MG63 (cell line): ENCODE results near the gene SLC22A4. TPM values are rescaled to one million over a fixed set of nuclear protein-coding genes. Genes with fewer than 3 reads are reported as not detected.

ENCODE experiments used
- DNase-seq: peaks from one replicate; pipeline ENCODE4 v3.0.0-alpha.2; 2020
- H3K27me3 ChIP-seq: fragments of 250-450 bp; sonication (Bioruptor Pico); 2 replicates; pipeline ENCODE4 v1.5.1; 2020; ENCODE audit warnings: mild to moderate bottlenecking, moderate library complexity
- H3K36me3 ChIP-seq: fragments of 250-450 bp; sonication (Bioruptor Pico); 2 replicates; pipeline ENCODE4 v1.5.1; 2020; ENCODE audit warnings: mild to moderate bottlenecking, moderate library complexity
- H3K4me3 ChIP-seq: fragments of 250-450 bp; sonication (Bioruptor Pico); 2 replicates; pipeline ENCODE4 v1.5.1; 2020; ENCODE audit warnings: mild to moderate bottlenecking, moderate library complexity
- H3K9me3 ChIP-seq: fragments of 250-450 bp; sonication (Bioruptor Pico); 2 replicates; pipeline ENCODE4 v1.5.1; 2020; ENCODE audit warnings: mild to moderate bottlenecking, moderate library complexity
- total RNA-seq: library from RNA; depleted of rRNA; stranded (reverse); fragments of >200 nt; shearing (Covaris generic); gene quantifications from 2 replicates; pipeline ENCODE4 v1.2.3, GENCODE V29; 2014; ENCODE audit warnings: low replicate concordance

Gene SLC22A4
- total RNA-seq, 1 experiment from 2014 or later: 0.03 TPM

DNA sequence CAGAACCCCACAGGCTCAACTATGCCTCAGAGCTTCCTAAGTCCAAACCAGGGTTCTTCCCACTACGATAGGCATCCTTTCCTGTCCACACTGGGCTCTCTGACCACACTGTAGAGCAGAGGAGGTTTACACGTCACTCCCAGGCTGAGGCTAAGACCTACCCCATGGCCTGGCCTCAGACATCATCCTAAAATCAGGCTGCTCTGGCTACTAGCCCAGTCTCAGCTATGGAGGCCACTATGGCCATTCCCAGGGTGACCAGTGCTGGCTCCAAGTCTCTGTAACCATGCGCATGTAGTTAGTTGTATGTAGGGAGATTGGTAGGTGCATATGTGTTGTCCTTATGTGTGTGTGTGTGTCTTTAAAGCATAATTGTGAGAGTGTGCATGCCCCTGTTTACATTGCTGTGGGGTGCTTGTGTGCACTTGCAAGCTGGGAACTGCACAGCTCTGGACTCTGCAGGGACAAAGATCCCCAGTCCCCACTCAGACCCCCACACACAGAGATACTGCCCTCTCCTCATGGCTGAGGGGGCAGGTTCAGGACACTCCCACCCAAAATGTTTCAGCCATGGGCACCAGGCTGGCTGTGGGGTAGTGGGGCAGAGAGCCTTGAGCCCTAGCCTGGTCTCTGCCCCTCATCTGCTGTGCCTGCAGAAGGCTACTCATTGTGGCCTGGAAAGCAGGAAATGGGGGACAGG lies 24.4 kb upstream of the SLC22A4 start:
- H3K36me3 ChIP-seq: peaks cover 73% of the 10 kb centered on the region
- no peak for DNase-seq

DNA sequence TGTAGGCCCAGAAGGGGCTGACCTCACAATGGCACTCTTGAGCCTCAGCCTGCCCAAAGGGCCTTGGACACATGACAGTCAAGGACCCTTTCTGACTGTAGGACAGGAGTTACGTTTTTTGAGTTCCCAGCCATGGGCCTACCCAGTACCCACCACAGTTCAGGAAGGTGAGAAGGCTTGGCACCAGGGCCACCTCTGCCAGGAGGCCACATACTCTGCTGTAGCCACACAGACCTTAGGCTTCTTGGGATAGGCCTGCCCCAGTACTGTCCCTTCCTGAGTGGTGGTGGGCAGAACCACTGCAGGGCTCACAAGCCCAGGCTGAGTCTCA lies 23.9 kb upstream of the SLC22A4 start:
- Histone ChIP-seq H3K27me3 (no peaks in the 10 kb centered on the region), H3K9me3 (no peaks in the 10 kb centered on the region), H3K4me3 (no peak overlapping the region), H3K36me3 (peaks cover 68% of the 10 kb centered on the region)
- DNase-seq: no peak

More for the DNA sequence above, 24.4 kb upstream of the SLC22A4 start:
- Histone ChIP-seq H3K9me3 (no peaks in the 10 kb centered on the region), H3K27me3 (no peaks in the 10 kb centered on the region), H3K4me3 (no peak overlapping the region)

DNA sequence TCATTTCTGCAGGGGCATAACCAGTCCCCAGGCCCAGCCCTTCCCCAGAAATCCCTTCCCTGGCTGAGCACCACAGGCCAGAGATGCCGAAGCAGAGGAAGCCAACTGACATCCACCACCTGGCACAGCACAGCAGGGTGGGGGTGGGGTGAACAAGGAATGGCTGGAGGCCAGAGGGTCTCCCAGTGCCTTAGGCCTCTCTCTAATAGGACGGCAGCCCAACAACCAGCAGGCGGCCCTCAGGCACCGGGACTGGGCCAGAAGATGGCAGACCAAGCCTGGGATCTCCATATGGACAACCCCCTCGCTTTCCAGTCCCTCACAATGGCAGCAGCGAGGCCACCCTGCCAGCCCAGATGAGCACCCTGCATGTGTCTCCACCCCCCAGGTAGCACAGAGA lies 23.5 kb upstream of the SLC22A4 start:
- Histone ChIP-seq H3K9me3 (no peaks in the 10 kb centered on the region), H3K4me3 (no peak overlapping the region), H3K36me3 (peaks cover 65% of the 10 kb centered on the region), H3K27me3 (no peaks in the 10 kb centered on the region)
- no peak for DNase-seq

- Histone ChIP-seq H3K9me3 (no peaks in the 10 kb centered on the region), H3K36me3 (peaks cover 58% of the 10 kb centered on the region), H3K4me3 (no peak overlapping the region), H3K27me3 (no peaks in the 10 kb centered on the region)
- no peak for DNase-seq
These were observed 22.6 kb upstream of the SLC22A4 start for GRCh38 chr5:132271251-132272246.

DNA sequence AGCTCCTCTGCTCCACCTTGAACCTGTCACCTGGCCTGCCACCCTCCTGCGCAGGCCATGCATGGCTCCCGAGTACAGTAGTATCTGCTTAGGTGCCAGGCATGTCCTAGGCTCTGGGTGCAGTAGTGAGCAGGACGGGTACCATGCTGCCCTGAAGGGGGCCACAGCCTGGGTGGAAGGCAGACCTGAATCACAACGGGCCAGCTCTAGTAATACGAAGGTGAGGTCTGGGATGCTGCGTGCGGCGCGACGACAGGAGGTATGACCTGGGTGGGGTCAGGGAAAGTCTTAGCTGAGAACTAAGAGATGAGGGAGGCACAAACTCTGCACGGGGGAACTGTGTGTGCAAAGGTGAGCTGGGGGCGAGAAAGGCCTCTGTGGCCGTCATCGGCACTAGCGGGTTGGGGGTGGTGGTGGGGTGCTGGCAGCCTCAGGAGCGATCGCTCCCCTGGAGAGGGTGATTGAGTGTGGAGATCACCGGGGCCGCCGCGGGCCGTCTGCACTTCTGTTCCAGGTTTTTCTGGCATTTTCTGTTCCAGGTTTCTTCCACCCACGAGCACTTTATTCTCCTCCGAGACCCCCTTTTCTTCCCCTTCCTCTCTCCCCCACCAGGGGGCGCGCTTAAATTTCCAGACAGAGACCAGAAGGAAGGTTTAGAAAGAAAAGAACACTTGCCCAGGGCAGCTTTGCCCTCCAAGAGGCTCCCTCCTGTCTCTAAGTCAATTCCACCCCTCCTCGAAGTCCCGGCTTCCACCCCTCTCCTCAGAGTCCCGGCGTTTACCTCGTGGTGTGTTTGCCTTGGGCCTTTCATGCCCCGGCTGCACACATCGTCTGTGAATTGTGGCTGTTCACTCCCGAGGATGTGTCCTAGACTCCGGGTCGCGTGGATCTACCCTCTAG lies 21.6 kb upstream of the SLC22A4 start:
- no peaks in the 10 kb centered on the region for H3K27me3 ChIP-seq
- H3K9me3 ChIP-seq: no peaks in the 10 kb centered on the region
- no peak for DNase-seq
- no peak overlapping the region for H3K4me3 ChIP-seq
- H3K36me3 ChIP-seq: peaks cover 48% of the 10 kb centered on the region

DNA sequence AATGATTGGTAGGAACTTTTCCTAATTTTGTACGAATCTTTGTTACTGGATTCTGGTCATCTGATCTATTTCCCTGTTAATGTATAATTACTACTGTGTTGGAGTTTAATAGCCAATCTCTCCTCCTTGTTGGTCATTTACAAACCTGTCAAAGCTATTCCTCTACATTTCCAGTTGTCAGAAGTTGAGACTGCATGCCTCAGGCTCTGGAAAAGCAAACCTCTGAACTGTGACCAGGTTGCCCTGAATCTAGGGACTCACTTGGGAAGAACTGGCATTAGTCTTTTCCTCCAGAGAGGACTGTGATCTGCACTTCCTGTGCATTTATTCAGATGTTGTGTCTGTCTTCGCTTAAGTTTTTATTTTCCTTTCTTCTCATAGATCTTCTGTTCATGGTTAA lies 20.6 kb upstream of the SLC22A4 start:
- peaks cover 37% of the 10 kb centered on the region for H3K36me3 ChIP-seq

DNA sequence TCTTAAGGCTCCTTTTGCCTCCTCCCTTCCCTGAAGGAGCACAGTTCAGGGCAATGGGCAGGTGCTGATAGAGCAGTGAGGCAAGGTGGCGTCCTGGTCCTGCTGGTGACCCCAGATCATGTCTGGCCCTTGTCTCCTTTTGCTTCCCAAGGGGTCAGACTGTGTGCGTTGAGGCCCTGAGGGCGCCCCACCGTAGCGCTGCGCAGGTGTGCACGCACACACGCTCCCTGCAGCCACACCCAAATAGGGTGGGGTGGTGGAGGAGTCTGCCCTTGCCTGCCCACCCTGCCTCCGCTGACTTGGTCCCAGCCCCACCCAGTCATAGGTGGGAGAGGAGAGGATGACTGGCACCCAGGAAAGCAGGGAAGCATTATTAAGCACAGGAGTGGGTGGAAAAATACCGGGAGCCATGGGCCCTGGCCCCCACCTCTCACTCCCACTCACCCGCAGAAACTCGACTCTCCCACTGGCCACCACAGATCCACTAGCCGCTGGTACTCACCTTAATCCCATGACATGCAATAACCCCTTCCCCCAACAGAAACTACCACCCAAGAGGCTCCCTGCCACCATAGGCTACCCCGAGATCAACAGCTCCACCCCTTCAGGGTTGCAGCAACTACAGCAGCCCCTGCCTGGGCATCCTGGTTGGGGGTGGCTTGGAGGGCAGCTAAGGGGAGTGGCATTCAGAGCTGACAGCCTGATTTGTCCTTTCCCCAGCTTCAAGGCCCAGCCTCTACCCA lies 20.0 kb upstream of the SLC22A4 start:
- Histone ChIP-seq H3K9me3 (no peaks in the 10 kb centered on the region), H3K4me3 (no peak overlapping the region), H3K36me3 (peaks cover 33% of the 10 kb centered on the region), H3K27me3 (no peaks in the 10 kb centered on the region)
- no peak for DNase-seq

More for the DNA sequence above, 20.6 kb upstream of the SLC22A4 start:
- Histone ChIP-seq H3K4me3 (no peak overlapping the region), H3K9me3 (no peaks in the 10 kb centered on the region), H3K27me3 (no peaks in the 10 kb centered on the region)
- DNase-seq: no peak

DNA sequence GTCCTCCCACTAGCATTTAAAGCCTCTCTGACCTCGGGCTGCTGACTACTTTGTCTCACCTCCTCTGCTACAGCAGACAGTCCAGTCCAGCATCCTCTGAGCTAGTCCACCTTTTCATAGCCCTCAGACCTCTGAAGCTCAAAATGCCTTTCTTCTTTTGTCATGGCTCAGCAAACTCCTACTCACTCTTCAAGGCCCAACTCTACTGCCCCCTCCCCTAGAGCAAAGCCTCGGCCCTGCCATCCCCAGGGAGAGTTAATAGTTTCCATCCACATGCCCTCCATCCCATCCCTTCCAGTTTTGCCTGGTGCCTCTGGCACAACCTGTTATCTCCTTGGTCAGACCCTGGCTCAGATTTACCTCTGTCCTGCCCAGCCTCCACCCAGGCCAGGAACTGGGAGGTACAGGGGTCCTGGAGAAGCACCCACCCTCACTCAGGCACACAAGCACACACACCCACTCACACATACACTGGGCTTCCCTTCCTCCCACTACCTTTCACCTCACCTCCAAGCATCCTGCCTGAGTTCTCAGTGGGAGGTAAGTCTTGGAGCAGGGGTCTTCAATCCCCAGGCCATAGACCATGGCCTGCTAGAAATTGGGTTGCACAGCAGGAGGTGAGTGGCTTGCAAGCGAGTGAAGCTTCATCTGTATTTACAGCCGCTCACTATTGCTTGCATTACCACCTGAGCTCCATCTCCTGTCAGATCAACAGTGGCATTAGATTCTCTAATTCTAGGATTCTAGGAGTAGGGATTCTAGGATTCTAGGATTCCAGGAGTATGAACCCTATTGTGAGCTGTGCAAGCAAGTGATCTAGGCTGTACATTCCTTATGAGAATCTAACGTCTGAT lies 18.6 kb upstream of the SLC22A4 start:
- Histone ChIP-seq H3K27me3 (no peaks in the 10 kb centered on the region), H3K36me3 (peaks cover 26% of the 10 kb centered on the region), H3K4me3 (no peak overlapping the region), H3K9me3 (no peaks in the 10 kb centered on the region)
- no peak for DNase-seq

- no peak for DNase-seq
- H3K9me3 ChIP-seq: no peaks in the 10 kb centered on the region
- no peaks in the 10 kb centered on the region for H3K27me3 ChIP-seq
- peaks cover 16% of the 10 kb centered on the region for H3K36me3 ChIP-seq
- no peak overlapping the region for H3K4me3 ChIP-seq
These were observed 16.9 kb upstream of the SLC22A4 start for GRCh38 chr5:132277256-132277655.

DNA sequence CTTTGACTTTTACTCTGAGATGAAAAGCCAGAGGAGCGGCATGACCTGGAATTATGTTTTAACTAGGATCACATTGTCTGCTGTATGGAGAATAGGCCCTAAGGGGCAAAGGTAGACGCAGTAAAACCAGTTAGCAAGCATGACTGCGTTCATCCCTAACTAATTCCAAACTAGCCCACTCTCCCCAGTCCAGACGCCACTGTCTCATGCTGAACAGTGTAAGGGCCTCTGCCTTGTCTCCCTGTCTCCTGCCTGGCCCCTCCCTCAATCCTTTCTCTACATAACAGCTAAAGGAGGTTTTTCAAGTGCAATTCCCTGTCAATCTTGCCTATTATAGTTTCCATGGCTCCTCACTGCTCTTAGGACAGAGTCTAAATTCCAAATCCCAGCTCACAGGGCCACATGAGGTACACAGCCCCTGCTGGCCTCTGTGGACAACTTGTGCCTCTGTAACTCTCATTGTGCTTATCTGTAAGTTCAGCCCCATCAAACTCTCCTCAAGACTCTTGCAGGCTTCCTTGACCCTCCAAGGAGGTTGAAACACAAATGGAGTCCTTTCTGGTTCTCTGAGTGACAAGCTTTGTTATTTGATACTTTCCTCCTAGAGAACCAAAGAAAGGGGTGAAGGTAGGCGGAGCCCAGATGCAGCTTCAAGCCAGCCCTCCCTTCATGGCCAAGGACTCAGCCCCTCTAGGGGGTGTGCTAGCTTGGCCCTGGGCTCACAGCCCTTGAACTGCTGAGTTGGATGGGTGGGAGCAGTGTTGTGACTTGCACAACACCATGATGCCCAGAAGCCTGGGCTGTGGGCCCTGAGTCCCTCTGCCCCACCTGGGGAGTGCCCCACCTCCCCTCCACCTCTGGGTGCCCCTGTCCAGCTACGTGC lies 16.0 kb upstream of the SLC22A4 start:
- Histone ChIP-seq H3K36me3 (peaks cover 9% of the 10 kb centered on the region), H3K9me3 (no peaks in the 10 kb centered on the region), H3K4me3 (no peak overlapping the region), H3K27me3 (no peaks in the 10 kb centered on the region)
- DNase-seq: no peak

DNA sequence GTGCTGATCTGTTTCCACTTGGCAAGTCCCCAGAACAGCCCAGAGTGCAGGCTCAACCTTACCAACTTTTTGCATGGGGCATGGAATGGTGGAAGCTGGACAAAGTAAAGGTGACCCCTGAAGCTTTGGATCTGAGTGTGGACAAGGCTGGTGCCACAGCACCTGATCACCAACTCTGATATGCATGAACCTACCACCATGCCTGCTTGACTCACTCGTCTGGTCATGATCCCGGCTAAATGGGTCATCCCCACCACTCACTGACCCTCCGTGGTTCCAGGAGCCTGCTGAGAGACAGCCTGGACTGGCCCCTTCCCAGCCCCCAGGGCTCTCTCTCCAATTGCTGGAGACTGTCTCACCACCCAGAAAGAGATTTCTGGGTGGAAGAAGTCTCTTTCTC lies 14.4 kb upstream of the SLC22A4 start:
- no peak overlapping the region for H3K4me3 ChIP-seq
- no peaks in the 10 kb centered on the region for H3K27me3 ChIP-seq
- no peaks in the 10 kb centered on the region for H3K36me3 ChIP-seq
- DNase-seq: no peak
- H3K9me3 ChIP-seq: no peaks in the 10 kb centered on the region

- Histone ChIP-seq H3K27me3 (no peaks in the 10 kb centered on the region), H3K36me3 (no peaks in the 10 kb centered on the region), H3K9me3 (no peaks in the 10 kb centered on the region), H3K4me3 (no peak overlapping the region)
- no peak for DNase-seq
These were observed 13.6 kb upstream of the SLC22A4 start for GRCh38 chr5:132280371-132281240.

DNA sequence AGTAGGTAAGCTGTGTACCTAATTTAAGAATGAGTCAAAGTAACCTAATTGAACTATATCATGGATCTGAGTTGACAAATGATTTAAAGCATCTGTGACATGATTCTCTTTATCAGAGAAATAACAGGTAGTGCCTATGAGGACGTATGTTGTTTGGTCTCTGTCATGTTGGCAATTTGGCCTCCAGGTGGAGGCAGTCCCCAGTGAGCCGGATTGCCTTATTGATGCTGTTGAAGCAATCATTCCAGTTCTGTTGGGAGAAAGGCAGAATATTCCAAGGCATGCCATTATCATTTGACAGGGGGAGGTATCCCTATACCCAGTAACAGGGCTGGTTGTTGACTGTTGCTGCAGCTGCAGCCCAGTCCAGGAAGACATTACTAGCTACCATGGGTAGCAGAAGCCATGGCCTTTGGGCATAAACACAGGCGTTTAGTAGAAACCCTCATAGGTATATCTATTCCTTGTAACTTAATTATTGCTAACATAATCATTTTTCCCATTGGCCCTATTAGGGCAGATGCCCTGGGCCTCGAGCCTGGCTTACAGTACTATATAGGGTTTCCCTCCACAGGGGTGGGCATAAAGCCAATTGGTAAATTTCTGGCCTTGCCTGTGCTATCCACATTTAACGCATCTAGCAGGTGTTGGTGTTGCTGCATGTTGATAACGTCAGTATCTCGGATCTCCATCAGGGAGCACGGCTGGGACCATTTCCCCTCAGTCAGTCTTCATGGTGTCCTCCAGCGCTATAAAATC lies 12.2 kb upstream of the SLC22A4 start:
- Histone ChIP-seq H3K4me3 (no peak overlapping the region), H3K27me3 (no peaks in the 10 kb centered on the region), H3K36me3 (no peaks in the 10 kb centered on the region), H3K9me3 (no peaks in the 10 kb centered on the region)
- no peak for DNase-seq
